GM18909 (cell line): Measurements from ENCODE around the gene MED27.

ENCODE experiments used
- ATAC-seq: cut with Tn5 transposase; IDR thresholded peaks from one replicate; pipeline ENCODE4 v1.9.1; 2021; ENCODE audit warnings: mild to moderate bottlenecking; ENCODE audit not compliant: unreplicated experiment, poor library complexity

The MED27 gene

GRCh38 chr9:132079391-132080091 is at the start of gene MED27:
Gene MED27, minus strand, starts transcription at chr9:132079867. Its CDS starts 23 bp downstream, at chr9:132079844.
- ATAC-seq, result peak; percentile 82

GRCh38 chr9:132127888-132128534 is 48.3 kb upstream of the MED27 start:
- no peak for ATAC-seq

GRCh38 chr9:132126680-132127236 is 47.1 kb upstream of the MED27 start:
- no peak for ATAC-seq

- no peak for ATAC-seq
Observed at GRCh38 chr9:132125944-132126679, 46.4 kb upstream of the MED27 start.

- ATAC-seq, result no peak
Observed at GRCh38 chr9:132125361-132125760, 45.7 kb upstream of the MED27 start.

- ATAC-seq, result no peak
Observed at GRCh38 chr9:132124800-132125199, 45.1 kb upstream of the MED27 start.

- ATAC-seq, result no peak
Observed at GRCh38 chr9:132121021-132121420, 41.4 kb upstream of the MED27 start.

GRCh38 chr9:132117694-132118093 is 38.0 kb upstream of the MED27 start:
- no peak for ATAC-seq

- ATAC-seq, result no peak
Observed at GRCh38 chr9:132116583-132116982, 36.9 kb upstream of the MED27 start.

GRCh38 chr9:132114102-132114707 is 34.5 kb upstream of the MED27 start:
- no peak for ATAC-seq

- ATAC-seq, result no peak
Observed at GRCh38 chr9:132109291-132109690, 29.6 kb upstream of the MED27 start.

GRCh38 chr9:132108728-132109127 is 29.1 kb upstream of the MED27 start:
- no peak for ATAC-seq

GRCh38 chr9:132099741-132100407 is 20.2 kb upstream of the MED27 start:
- ATAC-seq, result no peak

GRCh38 chr9:132099167-132099566 is 19.5 kb upstream of the MED27 start:
- no peak for ATAC-seq

GRCh38 chr9:132094314-132094791 is 14.7 kb upstream of the MED27 start:
- no peak for ATAC-seq

- no peak for ATAC-seq
Observed at GRCh38 chr9:132090771-132091170, 11.1 kb upstream of the MED27 start.

GRCh38 chr9:132087438-132088030 is 7.9 kb upstream of the MED27 start:
- ATAC-seq, result no peak

GRCh38 chr9:132082188-132082587 is 2.5 kb upstream of the MED27 start:
- ATAC-seq, result no peak

GRCh38 chr9:132078699-132079356 is 839 bp downstream of the MED27 start:
- ATAC-seq, result no peak
